ENCODE measurements around the gene HDAC1. TPM values are rescaled to one million over a fixed set of nuclear protein-coding genes. Genes with fewer than 3 reads are reported as not detected.

The HDAC1 gene
- total and polyA plus RNA-seq, 2 of the 13 experiments (the other 11 are each of a cell fraction or from before 2014, with no cell fraction given): 93.5 to 189 TPM

DNA sequence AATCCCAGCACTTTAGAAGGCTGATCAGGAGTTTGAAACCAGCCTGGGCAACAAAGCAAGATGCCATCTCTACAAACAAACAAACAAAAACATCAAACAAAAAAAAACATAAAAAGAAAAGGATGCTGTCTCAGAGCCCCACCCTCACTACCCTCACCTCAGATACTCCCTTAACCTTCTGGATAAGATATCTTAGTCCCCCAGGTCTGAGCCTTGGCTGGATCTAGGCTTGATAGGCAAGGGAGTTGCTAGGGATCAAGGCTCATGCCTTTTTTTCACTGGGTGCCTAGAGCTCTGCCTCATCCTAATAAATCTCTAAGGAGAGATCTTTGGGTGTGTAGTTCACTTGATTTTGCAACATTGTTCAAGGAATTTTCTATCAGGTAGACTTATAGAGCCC is 7.4 kb downstream of the HDAC1 start:
- ChIA-PET POLR2A (no interaction called here), CTCF (ENCODE audit: low intra/inter-chr PET ratio, low total read pairs) (no interaction called here)
- Histone ChIP-seq H3K4me2 (ENCODE audit: low read depth, low read length) (no peak overlapping the region), H3K9me3 (ENCODE audit: low read length) (no peaks in the 10 kb centered on the region), H3K4me3 (replicated peaks in 1 of 3; ENCODE audit: insufficient read depth in 1 of 3, low read depth in 2 of 3, low read length in 3 of 3) (no peak overlapping the region), H2AFZ (ENCODE audit: low read length) (no peak overlapping the region), H3K4me1 (ENCODE audit: insufficient read depth, low read length) (peaks cover 43% of the 10 kb centered on the region), H4K20me1 (ENCODE audit: insufficient read depth, low read length) (peaks cover 4% of the 10 kb centered on the region; the same call in 1 of the 2 replicates), H3K36me3 (replicated peaks in 1 of 2; ENCODE audit: control insufficient read depth in 1 of 2, insufficient read depth in 2 of 2, low read length in 2 of 2) (peaks cover 9 to 41% of the 10 kb centered on the region in 2 experiments; a peak in 4 of 5 replicates), H3K27ac (ENCODE audit: extremely low read length, insufficient read depth, low read length) (no peak overlapping the region), H3K79me2 (ENCODE audit: insufficient read depth, low read length) (peaks cover 65% of the 10 kb centered on the region), H3K9ac (ENCODE audit: insufficient read depth, low read depth, low read length) (no peak overlapping the region), H3K27me3 (ENCODE audit: control insufficient read depth in 1 of 2, insufficient read depth in 2 of 2, low read length in 2 of 2) (no peaks in the 10 kb centered on the region)
- FAIRE-seq: no peak
- no TSS peak for BruUV-seq (replicated peaks)
- intact Hi-C loops (cut with micrococcal nuclease; ENCODE audit: unreplicated experiment) (no loop called here), in situ Hi-C loops (cut with HindIII; ENCODE audit: extremely low pct_ligation_motif_present, low pct_unique_long_range_greater_than_20kb) (no loop called here)
- no peak for TF ChIP-seq RARA (CRISPR knock-in tag; IDR thresholded peaks at IDR 0.05)
- TF ChIP-seq STAG1 (CRISPR knock-in tag; IDR thresholded peaks at IDR 0.05): no peak
- TF ChIP-seq ZFP41 (CRISPR knock-in tag; IDR thresholded peaks at IDR 0.05; ENCODE audit: borderline replicate concordance): no peak
- TF ChIP-seq JARID2 (CRISPR knock-in tag; IDR thresholded peaks at IDR 0.05; ENCODE audit: insufficient replicate concordance): no peak
- TF ChIP-seq MAFG (CRISPR knock-in tag; IDR thresholded peaks at IDR 0.05): no peak
- TF ChIP-seq GATAD1 (CRISPR knock-in tag; IDR thresholded peaks at IDR 0.05): no peak
- no peak for TF ChIP-seq ZNF124 (CRISPR knock-in tag; IDR thresholded peaks at IDR 0.05)
- no peak for TF ChIP-seq PAX8 (CRISPR knock-in tag; IDR thresholded peaks at IDR 0.05; ENCODE audit: borderline replicate concordance)
- TF ChIP-seq ZNF879 (CRISPR knock-in tag; IDR thresholded peaks at IDR 0.05): no peak
- no peak for TF ChIP-seq SRY (CRISPR knock-in tag; IDR thresholded peaks at IDR 0.05)
- no peak for TF ChIP-seq FOXK1 (CRISPR knock-in tag; IDR thresholded peaks at IDR 0.05; ENCODE audit: borderline replicate concordance, low read depth)
- no peak for TF ChIP-seq NAIF1 (CRISPR knock-in tag; IDR thresholded peaks at IDR 0.05; ENCODE audit: borderline replicate concordance)
- no peak for TF ChIP-seq SALL2 (CRISPR knock-in tag; IDR thresholded peaks at IDR 0.05)
- TF ChIP-seq MYNN (CRISPR knock-in tag; IDR thresholded peaks at IDR 0.05; ENCODE audit: low read depth): no peak
- no peak for TF ChIP-seq GFI1 (CRISPR knock-in tag; IDR thresholded peaks at IDR 0.05; ENCODE audit: borderline replicate concordance)
- TF ChIP-seq, protein P1, sequence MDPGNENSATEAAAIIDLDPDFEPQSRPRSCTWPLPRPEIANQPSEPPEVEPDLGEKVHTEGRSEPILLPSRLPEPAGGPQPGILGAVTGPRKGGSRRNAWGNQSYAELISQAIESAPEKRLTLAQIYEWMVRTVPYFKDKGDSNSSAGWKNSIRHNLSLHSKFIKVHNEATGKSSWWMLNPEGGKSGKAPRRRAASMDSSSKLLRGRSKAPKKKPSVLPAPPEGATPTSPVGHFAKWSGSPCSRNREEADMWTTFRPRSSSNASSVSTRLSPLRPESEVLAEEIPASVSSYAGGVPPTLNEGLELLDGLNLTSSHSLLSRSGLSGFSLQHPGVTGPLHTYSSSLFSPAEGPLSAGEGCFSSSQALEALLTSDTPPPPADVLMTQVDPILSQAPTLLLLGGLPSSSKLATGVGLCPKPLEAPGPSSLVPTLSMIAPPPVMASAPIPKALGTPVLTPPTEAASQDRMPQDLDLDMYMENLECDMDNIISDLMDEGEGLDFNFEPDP (CRISPR knock-in tag; conservative IDR thresholded peaks at IDR 0.05): no peak
- DNase-seq (ENCODE audit: low spot score): no peak
- ATAC-seq: no peak

All from HepG2 (cell line).